Smooth muscle cell (in vitro differentiated cells): ENCODE measurements around the gene ZNRF2. TPM values are rescaled to one million over a fixed set of nuclear protein-coding genes. Genes with fewer than 3 reads are reported as not detected.

Experiments used
- DNase-seq: peaks from one replicate; lab custom pipeline; 2025; ENCODE audit not compliant: unreplicated experiment; lab: John Stamatoyannopoulos, UW
- H2AFZ ChIP-seq: fragments of 200-600 bp; sonication (generic); 2 replicates; pipeline ENCODE4 v1.6.0; 2016; ENCODE audit warnings: antibody characterized with exemption, low read depth, mild to moderate bottlenecking
- H3F3A ChIP-seq: fragments of 200-600 bp; sonication (generic); 2 replicates; pipeline ENCODE4 v1.6.0; 2017; ENCODE audit warnings: antibody characterized with exemption, low read depth
- H3K27ac ChIP-seq: fragments of 200-600 bp; sonication (generic); 2 replicates; pipeline ENCODE4 v1.5.1; 2016; ENCODE audit warnings: low read depth, mild to moderate bottlenecking
- H3K27me3 ChIP-seq: fragments of 200-600 bp; sonication (generic); 2 replicates; pipeline ENCODE4 v1.6.1; 2016; ENCODE audit warnings: low read depth, mild to moderate bottlenecking
- H3K36me3 ChIP-seq: fragments of 200-600 bp; sonication (generic); 2 replicates; pipeline ENCODE4 v1.5.1; 2016; ENCODE audit warnings: low read depth
- H3K4me1 ChIP-seq: fragments of 200-600 bp; sonication (generic); 2 replicates; pipeline ENCODE4 v1.5.1; 2016; ENCODE audit warnings: low read depth
- H3K4me2 ChIP-seq: fragments of 200-600 bp; sonication (generic); 2 replicates; pipeline ENCODE4 v1.6.0; 2016; ENCODE audit warnings: mild to moderate bottlenecking
- H3K4me3 ChIP-seq: fragments of 200-600 bp; sonication (generic); 2 replicates; pipeline ENCODE4 v1.5.1; 2016; ENCODE audit warnings: mild to moderate bottlenecking
- H3K79me2 ChIP-seq: fragments of 200-600 bp; sonication (generic); 2 replicates; pipeline ENCODE4 v1.6.0; 2016; ENCODE audit warnings: low read depth, mild to moderate bottlenecking
- H3K9ac ChIP-seq: fragments of 200-600 bp; sonication (generic); 2 replicates; pipeline ENCODE4 v1.6.0; 2016; ENCODE audit warnings: low read depth
- H3K9me3 ChIP-seq: fragments of 200-600 bp; sonication (generic); replicated peaks from 2 replicates; pipeline ENCODE4 v1.5.1; 2016; ENCODE audit warnings: low read depth
- H4K20me1 ChIP-seq: fragments of 200-600 bp; sonication (generic); 2 replicates; pipeline ENCODE4 v1.6.0; 2016; ENCODE audit warnings: low read depth
- WGBS: methylation state at CpG from one replicate; pipeline ENCODE4 v1.1.7; 2016; ENCODE audit warnings: low lambda C conversion rate; 5-methylcytosine and 5-hydroxymethylcytosine counted together
- polyA plus RNA-seq: library from polyadenylated mRNA; unstranded; fragments of >200 nt; fragmentation: Nextera tagmentation; extraction: Ambion mirVana; gene quantifications from 2 replicates; pipeline ENCODE4 v1.2.1, GENCODE V29; 2016
- total RNA-seq: library from RNA; depleted of rRNA; stranded (reverse); fragments of >200 nt; gene quantifications from 2 replicates; pipeline ENCODE4 v1.2.3, GENCODE V29; 2014
- TF ChIP-seq, protein P1 (sequence below): fragments of 200-600 bp; sonication (generic); IDR thresholded peaks from 2 replicates; pipeline ENCODE4 v1.5.1; 2017; ENCODE audit warnings: borderline replicate concordance, mild to moderate bottlenecking, antibody characterized with exemption; ENCODE audit not compliant: insufficient read depth, poor library complexity, severe bottlenecking

Gene ZNRF2
- total and polyA plus RNA-seq, 2 experiments from 2014 or later, result 2.1 to 13.5 TPM

DNA sequence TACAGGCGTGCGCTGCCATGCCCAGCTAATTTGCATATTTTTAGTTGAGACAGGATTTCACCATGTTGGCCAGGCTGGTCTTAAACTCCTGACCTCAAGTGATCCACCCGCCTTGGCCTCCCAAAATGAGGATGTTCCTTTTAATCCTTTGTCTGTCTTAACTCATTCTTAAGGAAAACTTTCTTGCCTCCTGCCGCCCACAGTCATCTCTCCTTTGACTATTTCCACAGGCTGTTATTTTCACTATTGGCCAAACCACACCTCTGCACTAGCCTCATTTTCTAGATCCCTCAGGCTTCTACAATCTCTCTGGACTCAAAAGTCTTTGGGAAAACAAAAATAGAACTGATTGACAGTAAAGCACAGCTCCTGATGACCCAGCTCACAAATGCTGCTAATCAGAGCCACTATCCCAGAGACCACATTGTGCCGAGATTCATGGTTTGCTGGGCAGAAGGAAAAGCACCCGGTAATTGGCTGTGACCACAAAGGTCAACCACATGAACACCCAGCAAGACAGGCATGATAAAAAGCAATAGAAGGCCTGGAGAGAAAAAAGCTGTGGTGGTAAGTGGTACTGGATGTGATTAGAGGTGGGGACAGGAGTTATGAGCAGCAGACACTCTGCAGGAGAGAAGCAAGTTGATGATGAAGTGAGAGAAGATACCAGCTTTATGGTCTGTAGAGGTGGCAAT lies 44.1 kb upstream of the ZNRF2 start:
- peaks cover 37% of the 10 kb centered on the region for H3K27me3 ChIP-seq
- no peaks in the 10 kb centered on the region for H3K79me2 ChIP-seq
- no peak overlapping the region for H2AFZ ChIP-seq
- no peaks in the 10 kb centered on the region for H3K9me3 ChIP-seq
- no peak overlapping the region for H3K27ac ChIP-seq
- H4K20me1 ChIP-seq, result no peaks in the 10 kb centered on the region
- H3K9ac ChIP-seq, result no peak overlapping the region
- DNase-seq, result no peak
- 54% methylated on average over 6 of the region's 6 CpGs for WGBS
- no peaks in the 10 kb centered on the region for H3K4me1 ChIP-seq
- no peak overlapping the region for H3K4me2 ChIP-seq
- no peaks in the 10 kb centered on the region for H3K36me3 ChIP-seq
- H3F3A ChIP-seq, result no peaks in the 10 kb centered on the region
- H3K4me3 ChIP-seq, result no peak overlapping the region
- TF ChIP-seq, protein P1, sequence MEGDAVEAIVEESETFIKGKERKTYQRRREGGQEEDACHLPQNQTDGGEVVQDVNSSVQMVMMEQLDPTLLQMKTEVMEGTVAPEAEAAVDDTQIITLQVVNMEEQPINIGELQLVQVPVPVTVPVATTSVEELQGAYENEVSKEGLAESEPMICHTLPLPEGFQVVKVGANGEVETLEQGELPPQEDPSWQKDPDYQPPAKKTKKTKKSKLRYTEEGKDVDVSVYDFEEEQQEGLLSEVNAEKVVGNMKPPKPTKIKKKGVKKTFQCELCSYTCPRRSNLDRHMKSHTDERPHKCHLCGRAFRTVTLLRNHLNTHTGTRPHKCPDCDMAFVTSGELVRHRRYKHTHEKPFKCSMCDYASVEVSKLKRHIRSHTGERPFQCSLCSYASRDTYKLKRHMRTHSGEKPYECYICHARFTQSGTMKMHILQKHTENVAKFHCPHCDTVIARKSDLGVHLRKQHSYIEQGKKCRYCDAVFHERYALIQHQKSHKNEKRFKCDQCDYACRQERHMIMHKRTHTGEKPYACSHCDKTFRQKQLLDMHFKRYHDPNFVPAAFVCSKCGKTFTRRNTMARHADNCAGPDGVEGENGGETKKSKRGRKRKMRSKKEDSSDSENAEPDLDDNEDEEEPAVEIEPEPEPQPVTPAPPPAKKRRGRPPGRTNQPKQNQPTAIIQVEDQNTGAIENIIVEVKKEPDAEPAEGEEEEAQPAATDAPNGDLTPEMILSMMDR, result no peak

DNA sequence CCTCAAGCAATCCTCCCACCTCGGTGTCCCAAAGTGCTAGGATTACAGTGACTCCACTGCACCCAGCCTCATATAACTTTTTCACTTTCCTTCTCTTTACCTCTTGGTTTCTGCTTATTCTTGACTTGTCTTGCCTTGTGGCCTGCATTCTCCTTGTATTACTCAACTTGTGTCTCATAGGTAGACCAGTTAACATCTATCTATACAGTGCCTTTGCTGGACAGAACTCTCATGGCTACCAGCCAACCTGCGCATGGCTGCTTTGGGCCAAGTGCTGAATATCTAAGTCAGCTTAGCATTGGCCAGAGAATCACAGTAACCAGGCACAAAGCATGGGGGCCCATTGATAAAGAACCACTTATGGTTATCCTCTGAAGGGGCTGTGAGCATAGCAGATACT lies 42.6 kb upstream of the ZNRF2 start:
- Histone ChIP-seq H3K4me2 (no peak overlapping the region), H2AFZ (no peak overlapping the region), H3K27me3 (peaks cover 40% of the 10 kb centered on the region), H4K20me1 (no peaks in the 10 kb centered on the region), H3K9me3 (no peaks in the 10 kb centered on the region), H3K79me2 (no peaks in the 10 kb centered on the region), H3K27ac (no peak overlapping the region), H3K36me3 (no peaks in the 10 kb centered on the region), H3K4me1 (no peaks in the 10 kb centered on the region), H3F3A (no peaks in the 10 kb centered on the region), H3K4me3 (no peak overlapping the region), H3K9ac (no peak overlapping the region)
- TF ChIP-seq, protein P1, result no peak
- 93% methylated on average over 2 of the region's 2 CpGs for WGBS
- DNase-seq, result no peak

DNA sequence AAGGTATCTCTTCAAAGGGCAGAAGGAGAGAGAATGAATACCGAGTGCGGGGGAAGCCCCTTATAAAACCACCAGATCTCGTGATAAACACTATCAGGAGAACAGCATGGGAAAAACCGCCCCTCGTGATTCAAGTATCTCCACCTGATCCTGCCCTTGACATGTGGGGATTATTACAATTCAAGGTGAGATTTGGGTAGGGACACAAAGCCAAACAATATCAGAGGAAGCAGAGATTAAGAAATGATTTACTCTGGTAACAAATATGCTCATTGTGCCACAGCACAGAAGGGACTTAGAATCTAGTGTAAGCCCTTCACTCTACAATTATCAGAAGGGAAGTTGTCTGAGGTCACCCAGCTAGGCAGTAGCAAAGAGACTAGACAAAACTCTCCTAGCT lies 40.1 kb upstream of the ZNRF2 start:
- Histone ChIP-seq H3K36me3 (no peaks in the 10 kb centered on the region), H4K20me1 (no peaks in the 10 kb centered on the region), H3K4me1 (peaks cover 7% of the 10 kb centered on the region), H3K27me3 (peaks cover 52% of the 10 kb centered on the region), H3K27ac (no peak overlapping the region), H3K79me2 (no peaks in the 10 kb centered on the region), H3K4me3 (no peak overlapping the region), H3K9me3 (no peaks in the 10 kb centered on the region), H3F3A (no peaks in the 10 kb centered on the region), H3K4me2 (no peak overlapping the region), H3K9ac (no peak overlapping the region), H2AFZ (no peak overlapping the region)
- TF ChIP-seq, protein P1, result no peak
- WGBS, result 87% methylated on average over 5 of the region's 5 CpGs
- no peak for DNase-seq

DNA sequence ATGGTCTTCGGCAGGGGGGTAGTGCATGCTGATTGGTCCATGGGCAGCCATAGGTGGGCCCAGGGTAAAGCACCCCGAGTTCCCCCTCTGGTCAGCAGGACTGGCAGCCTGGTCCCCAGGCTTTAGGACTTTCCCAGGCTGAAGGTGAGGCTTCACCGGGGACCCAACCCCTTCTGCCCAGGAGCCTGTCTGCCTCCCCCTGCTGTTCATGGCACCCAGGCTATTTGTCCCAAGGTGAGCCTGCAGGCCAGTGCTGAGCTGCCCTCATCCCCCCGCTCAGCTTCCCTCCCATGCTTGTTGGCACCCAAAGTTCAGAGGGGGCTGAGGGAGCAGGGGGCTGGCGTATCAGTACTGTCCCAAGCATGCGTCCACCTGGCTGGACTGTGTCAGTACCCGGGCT lies 38.5 kb upstream of the ZNRF2 start:
- WGBS, result 87% methylated on average over 7 of the region's 7 CpGs
- TF ChIP-seq, protein P1, result no peak
- Histone ChIP-seq H3F3A (no peaks in the 10 kb centered on the region), H3K27ac (no peak overlapping the region), H3K4me2 (no peak overlapping the region), H3K4me3 (no peak overlapping the region), H3K9me3 (no peaks in the 10 kb centered on the region), H3K9ac (no peak overlapping the region), H2AFZ (no peak overlapping the region), H4K20me1 (no peaks in the 10 kb centered on the region), H3K36me3 (no peaks in the 10 kb centered on the region), H3K4me1 (peaks cover 7% of the 10 kb centered on the region), H3K79me2 (no peaks in the 10 kb centered on the region), H3K27me3 (peaks cover 52% of the 10 kb centered on the region)
- no peak for DNase-seq
